HG02678 (cell line): ENCODE data around the gene COX7B2.

ENCODE experiments used
- ATAC-seq: cut with Tn5 transposase; IDR thresholded peaks from one replicate; pipeline ENCODE4 v1.9.1; 2021; ENCODE audit warnings: mild to moderate bottlenecking, moderate library complexity; ENCODE audit not compliant: unreplicated experiment

Gene COX7B2

DNA sequence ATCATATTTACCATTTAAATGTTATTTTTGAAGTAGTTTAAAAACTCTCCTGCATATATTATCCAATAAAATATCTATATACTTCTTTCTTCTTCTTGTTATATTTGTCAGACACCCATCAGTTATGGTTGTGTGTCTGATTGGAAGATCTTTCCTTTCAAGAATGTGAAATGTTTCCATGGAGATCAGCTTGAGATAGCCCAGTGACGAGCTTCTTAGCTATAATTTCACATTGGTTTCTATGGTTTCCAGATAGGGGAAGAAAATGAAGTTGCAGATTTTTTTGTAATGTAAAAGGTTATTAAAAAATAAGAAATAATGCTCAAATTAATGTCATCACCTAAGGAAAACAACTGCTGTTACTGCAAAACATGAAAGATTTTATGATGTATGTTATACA, 189.0 kb downstream of the COX7B2 start:
- no peak for ATAC-seq

DNA sequence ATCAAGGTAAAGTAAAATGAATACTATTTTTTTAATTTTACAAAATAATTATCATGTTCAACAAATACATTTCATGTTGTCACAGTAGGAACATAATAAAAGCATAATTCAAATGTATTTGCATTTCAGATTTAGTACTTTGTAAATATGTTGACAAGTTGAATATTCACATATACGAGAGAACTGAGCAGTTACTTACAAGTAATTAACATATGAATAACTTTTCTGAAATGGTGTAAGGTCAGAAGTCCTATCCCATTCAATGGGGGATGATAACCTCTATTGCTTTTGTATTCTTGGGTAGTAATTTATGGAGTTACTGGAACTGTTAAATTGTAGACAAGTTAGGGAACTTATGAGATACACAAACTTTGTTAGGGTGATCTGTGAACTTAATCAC, 191.1 kb downstream of the COX7B2 start:
- no peak for ATAC-seq

DNA sequence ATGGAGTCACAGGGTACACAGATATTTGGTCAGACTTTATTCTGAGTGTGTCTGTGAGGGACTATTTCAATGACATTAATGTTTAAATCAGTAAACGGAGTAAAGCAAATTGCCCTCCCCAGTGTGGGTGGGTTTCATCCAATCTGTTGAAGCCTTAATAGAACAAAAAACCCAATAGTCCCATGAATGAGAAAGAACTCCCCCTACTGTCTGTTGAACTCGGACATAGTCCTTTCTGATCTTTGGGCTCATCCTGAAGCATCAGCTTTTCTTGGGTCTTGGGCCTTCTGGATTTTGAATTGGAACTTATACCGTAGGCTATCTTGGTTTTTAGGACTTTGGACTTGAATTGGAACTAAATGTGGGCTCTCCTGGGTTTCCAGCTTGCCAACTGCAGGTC, 193.6 kb downstream of the COX7B2 start:
- no peak for ATAC-seq

DNA sequence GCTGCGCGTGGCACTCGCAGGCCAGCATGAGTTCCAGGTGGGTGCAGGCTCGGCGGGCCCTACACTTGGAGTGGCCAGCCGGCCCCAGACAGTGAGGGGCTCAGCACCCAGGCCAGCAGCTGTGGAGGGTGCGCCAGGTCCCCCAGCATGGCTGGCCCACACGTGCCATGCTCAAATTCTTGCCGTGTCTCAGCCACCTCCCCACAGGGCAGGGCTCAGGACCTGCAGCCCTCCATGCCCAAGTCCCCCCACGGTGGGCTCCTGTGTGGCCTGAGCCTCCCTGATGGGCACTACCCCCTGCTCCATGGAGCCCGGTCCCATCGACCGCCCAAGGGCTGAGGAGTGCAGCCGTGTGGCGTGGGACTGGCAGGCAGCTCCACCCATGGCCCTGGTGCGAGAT, 210.2 kb downstream of the COX7B2 start:
- no peak for ATAC-seq
